GM19035 (cell line): ENCODE measurements around the gene WNT6.

ENCODE experiments used
- ATAC-seq: cut with Tn5 transposase; IDR thresholded peaks from one replicate; pipeline ENCODE4 v1.9.1; 2021; ENCODE audit not compliant: unreplicated experiment

Gene WNT6

DNA sequence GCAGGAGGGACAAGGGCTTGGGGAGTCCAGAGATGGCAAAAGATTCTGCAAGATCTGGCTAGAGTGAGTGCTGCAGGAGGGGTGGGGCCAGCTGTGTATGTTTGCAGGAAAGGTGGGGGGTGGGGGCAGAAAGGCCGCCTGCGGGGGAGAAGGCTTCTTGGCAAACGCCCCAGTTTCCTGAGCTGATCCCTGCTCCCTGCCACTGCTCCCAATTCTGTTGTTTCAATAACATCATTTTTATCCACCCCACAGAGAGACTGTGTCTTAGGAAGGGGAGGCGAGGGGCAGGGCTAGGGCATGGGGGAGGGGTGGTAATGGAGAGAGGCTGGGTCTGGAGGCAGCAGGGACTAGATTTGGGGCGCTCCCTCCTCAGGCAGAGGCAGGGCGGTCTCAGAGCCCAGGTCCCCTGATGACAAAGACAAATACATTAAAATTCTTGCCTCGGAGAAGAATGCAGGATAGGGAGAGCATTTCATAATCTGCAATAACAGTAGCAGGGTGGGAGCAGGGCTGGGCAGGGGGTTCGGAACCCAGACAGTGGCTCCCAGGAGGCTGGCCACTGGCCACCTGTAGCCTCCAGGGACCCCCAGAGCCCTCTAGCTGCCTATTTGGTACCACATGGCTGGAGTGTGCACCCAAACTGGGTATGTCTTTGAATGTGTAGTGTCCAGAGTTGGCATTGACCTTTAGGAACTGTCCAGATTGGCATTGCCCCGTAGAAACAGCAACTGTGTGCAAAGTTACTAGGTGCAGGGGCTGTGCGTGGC, 2.1 kb upstream of the WNT6 start:
- ATAC-seq, result no peak

DNA sequence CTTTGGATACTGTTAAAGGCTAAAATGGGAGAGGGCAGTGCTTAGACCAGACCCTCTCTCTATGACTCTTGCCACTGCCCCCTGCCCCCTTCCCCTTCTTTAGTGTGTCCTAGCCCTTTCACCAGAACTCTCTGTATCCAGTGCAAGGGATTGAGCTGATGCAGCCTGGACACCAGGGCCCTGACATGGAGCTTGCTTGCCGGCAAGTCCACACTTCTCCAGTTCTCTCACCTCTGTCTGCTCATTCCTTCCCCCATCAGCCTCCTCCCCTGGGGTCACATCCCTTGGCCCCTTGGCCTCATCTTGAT, 1.5 kb upstream of the WNT6 start:
- ATAC-seq, result no peak

DNA sequence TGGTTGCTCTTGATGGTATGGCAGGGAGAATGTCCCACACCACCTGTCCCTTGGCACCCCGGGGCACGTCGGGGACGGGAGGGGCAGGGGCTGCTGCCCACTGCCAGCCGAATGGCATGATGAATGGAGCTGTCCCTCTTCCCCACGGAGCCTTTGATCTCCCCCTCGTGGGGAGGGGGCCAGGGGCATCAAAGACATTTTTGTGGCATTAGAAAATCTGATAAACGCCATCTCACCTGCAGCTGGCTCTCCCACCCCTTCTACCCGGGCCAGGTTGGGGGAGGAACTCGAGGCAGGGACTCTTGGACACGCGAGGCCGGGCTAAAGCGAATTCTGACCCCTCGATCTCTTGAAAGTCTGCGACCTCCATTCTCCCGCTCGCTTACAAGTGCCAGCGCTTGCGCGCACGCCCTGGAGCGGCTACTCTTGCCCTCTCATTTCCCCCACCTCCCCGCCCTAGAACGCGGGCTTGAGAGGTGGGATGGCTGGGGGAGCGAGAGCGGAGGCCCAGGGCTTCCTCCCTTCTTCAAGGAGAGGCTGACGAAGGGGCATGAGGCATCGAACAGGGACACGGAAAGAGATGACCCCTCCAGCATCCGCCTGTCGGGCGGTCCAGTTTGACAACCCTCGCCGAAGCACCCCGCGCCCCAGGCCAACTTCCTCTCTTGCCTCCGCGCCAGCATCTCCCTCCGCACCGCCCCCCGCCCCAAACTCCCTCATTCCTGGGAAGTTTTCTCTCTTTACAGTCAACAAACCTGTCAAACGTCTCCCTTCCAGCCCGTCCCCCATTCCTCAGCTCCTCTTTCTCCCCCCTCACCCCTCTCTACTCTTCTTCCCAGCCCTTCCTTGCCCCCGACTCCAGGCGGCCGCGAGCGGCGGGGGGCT, 692 bp upstream of the WNT6 start:
- no peak for ATAC-seq

DNA sequence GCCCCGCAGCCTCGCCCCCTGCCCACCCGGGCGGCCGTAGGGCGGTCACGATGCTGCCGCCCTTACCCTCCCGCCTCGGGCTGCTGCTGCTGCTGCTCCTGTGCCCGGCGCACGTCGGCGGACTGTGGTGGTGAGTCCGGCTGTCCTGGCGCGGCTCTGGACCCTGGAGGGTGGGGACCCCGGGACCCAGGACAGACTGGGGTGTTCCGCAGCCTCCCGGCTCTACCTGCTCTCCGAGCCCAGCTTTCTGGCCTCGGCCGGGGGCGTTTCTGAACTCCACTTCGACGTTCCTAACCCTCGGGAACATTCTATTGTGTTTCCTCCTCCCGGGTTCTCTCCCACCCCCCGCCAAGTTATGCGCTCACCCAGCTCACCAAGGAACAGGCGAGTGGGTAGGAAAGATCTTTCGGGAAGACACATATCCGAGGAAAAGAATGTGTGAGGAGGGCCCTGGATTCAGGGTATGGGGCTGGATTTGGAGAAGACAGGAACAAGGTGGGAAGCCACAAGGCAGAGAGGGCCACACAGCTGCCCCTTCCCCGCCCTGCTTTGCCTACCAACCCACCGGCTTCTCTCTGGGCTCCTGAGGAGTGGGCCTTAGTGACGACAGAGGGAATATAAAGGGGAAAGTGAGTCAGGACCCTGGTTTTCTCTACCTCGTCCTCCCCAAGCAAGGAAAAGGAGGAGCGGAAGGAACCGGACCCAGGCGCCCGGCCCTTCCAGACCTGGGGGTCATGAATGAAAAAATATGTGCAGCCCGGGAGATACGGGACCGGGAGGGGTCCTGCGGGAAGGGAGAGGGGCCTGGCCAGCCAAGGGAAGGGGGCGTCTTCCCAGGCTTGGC, 605 bp downstream of the WNT6 start:
- ATAC-seq, result no peak

DNA sequence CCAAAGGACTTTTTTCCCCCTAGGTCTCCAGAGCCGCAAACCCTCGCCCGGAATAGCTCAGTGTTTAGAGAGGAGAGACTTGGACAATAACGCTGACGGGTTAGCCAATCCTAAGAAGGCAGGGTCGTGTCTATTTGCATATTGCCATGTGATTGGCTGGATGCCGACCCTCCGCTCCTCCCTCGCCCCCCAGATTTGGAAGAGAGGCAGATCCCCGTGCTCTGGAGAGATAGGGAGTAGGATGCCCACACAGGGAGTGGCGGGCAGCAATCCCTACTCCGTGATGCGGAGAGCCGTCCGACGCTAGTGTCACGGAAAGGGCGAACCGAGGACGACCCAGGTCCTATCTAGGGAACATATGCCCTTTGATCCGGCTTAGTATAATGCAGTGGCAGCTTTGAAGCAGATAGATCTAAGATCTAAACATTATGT, 1.4 kb downstream of the WNT6 start:
- ATAC-seq, result no peak

DNA sequence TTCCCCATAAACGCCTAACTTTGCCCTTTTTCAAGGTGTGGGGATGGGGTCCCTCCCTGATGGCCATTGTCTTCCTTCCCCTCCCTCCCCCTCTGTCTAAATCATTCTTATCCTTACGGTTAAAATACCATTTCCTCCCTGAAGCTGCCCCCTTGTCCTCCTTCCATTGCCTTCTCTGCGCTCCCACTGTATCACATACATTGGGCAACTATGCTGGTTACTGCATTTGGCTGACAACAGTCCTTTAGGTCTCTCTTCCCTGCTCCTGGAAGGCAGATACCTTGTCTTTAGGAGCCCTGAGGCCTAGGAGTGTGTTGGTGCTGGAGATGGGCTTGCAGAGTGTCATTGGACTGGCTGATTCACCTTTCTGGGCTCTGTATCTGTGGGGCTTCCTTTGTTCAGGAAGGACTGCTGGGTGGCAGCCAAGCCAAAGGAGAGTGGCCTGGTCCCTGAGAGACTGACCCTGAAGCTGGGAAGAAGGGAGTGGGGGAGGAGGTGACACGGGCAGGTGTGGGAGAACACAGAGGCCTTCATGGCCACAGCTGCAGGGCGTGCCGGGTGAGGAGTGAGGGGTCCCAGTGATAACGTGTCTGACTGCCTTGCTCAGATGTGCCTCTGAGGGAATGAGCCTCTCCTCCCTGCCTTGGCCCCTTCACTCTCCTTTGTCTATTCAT, 2.2 kb downstream of the WNT6 start:
- ATAC-seq, result no peak

DNA sequence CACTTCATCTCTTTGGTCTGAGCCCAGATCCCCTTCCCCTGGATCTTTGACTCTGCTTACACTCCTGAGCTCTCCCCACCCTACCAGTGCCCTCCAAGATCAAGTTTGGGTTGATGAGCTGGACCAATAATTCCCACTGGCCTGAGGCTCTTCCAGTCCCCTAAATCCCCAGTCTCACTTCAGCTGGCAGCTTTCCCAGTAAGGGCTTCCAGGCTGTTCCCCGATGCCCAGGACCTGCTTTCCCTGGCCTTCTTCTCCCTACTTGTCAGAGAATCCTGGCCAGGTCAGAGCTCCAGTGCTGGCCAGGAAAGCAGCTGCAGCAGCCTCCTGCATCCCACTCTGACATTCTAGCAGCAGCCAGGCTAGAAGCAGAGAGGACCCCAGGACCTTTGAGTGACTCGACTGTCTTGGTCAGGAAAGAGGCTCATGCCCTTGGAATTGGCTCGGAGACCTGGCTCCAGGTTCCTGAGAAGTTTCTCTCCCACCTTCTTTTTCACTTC, 3.5 kb downstream of the WNT6 start:
- no peak for ATAC-seq

DNA sequence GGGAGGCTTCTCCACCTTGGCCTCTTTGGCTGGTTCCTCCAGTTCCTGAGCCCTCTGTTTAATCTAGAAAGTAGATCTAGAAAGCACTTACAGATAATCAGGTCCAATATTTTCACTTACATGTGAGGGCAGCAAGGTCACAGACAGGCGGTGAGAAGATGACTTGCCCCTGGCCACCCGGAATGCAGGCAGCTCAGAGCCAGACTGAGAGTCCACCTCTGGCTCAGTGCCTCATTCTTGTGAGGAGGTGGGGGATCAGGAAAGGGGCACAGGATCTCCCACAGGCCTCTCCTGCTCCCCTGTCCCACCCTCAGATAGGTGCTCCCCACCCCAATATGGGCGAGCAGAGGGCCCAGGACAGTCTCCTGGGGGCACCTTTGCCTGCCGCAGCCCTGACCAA, 5.8 kb downstream of the WNT6 start:
- ATAC-seq, result no peak

DNA sequence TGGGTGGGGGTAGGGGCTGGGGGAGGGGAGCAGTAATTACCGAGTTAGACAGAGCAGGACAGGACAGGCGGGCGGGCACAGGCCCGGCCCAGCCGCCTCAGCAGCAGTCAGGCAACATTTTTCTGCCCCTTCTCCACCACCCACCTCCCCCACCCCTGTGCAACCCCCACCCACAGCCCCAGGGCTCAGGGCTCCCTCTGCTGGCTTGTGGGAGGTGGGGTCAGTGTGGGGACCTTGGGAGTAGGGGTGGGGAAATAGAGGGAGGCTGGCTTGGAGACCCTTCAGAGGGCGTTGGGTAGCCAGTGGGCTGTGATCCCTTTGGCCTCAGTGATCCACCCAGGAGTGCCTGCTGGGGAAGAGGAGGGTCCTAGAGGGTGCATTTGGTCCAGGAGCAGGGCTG, 6.4 kb downstream of the WNT6 start:
- ATAC-seq, result no peak

DNA sequence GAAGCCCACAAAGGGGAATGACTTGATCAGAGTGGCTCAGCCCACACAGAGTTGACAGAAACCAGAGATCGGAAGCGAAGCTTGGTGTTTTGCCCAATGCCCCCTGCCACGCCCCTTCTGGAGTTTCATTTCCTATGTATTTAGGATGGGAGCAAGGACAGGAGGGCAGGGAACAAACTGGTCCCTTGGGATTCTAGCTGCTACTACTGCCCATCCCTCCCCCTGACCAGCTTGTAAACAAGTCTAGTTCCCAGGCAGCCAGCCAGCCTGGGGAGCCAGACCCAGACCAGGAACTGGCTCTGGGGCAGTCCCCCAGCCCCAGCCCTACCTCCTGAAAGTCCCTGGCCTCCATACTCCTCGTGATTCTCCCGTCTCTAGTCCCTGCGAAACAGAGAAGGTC, 8.3 kb downstream of the WNT6 start:
- ATAC-seq, result no peak

DNA sequence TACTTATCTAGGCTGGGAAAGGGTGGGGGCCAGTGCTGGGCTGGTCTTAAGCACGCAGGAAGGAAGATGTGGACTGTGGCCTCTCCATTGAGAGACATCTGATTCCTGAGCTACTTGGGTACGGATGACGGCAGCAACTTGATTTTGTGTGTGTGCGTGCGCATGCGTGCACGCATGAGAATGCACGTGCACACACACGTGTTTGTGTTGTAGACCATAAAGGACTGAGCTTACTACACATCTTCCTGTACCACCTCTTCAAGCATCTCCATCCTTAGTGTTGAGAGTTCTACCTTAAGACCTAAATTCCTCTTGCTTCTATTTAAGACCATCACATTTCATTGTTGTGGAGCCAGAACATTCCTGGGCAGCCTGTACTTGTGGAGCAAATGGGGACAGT, 9.5 kb downstream of the WNT6 start:
- ATAC-seq, result no peak

DNA sequence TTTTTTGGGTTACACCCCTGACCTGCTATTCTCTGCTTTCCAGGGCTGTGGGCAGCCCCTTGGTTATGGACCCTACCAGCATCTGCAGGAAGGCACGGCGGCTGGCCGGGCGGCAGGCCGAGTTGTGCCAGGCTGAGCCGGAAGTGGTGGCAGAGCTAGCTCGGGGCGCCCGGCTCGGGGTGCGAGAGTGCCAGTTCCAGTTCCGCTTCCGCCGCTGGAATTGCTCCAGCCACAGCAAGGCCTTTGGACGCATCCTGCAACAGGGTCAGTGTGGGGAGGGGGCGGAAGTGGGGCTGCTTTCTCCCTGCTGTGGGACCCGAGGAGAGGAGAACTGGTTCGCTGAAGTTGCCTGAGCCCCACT, 11.4 kb downstream of the WNT6 start:
- ATAC-seq, result no peak

DNA sequence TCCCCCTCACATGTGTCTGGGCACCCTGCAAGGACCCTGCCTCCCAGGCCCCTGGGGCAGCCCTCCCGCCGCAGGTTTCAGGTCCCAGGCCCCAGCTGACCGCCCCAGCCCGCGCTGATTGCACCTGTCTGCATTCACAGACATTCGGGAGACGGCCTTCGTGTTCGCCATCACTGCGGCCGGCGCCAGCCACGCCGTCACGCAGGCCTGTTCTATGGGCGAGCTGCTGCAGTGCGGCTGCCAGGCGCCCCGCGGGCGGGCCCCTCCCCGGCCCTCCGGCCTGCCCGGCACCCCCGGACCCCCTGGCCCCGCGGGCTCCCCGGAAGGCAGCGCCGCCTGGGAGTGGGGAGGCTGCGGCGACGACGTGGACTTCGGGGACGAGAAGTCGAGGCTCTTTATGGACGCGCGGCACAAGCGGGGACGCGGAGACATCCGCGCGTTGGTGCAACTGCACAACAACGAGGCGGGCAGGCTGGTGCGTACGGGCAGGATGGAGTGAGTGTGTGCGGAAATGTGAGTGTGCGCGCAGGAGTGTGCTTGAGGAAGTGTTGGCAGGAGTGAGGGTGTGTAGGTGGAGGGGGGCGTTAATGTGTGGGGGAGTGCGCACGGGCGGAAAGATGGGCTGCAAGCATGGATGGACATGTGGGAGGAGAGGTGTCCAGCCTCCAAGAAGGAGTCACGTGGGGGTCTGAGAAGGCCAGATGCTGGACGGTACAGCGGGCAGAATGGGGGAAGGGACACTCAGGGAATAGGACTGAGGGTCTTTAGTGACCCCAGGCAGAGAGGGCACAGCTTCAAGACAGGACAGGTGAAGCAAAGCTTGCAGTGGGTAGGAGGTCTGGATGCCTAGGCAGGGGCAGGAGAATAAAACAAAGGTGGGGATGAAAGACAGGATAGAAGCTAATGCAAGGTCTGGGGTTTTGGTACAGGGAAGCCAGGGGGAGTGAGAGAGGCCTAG, 12.0 kb downstream of the WNT6 start:
- ATAC-seq, result no peak

DNA sequence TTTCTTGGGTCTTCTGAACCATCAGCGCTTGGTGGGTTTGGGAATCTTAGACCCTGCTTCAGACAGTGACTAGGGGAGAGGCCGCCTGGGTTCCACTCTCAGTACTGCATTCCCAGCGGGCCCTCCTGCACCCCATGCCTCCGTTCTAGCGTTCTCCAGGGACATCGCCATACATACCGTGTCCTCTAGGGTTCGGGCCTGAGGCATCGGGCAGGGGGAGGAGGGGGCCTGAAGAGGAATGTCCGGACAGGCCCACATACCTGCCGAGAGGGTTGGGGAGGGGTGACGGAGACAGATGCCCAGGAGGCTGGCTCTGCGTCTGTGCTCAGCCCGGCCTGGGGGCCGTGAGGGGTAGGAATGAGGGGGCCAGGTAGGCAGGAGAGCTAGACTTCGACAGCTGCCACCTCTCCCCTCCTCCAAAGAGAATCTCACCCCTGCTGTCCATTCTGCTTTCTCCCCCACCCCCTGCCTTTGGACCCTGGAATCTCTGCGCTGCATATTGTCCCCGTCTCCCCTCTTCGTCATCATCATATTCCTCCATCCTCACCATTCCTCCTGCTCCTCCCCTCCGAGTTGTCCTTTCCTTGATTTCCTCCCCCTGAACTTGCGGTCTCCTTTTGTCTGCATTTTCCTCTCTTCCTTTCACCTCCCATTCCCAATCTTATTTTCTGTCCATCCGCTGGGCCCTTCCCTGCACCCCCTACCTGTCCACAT, 13.2 kb downstream of the WNT6 start:
- no peak for ATAC-seq

DNA sequence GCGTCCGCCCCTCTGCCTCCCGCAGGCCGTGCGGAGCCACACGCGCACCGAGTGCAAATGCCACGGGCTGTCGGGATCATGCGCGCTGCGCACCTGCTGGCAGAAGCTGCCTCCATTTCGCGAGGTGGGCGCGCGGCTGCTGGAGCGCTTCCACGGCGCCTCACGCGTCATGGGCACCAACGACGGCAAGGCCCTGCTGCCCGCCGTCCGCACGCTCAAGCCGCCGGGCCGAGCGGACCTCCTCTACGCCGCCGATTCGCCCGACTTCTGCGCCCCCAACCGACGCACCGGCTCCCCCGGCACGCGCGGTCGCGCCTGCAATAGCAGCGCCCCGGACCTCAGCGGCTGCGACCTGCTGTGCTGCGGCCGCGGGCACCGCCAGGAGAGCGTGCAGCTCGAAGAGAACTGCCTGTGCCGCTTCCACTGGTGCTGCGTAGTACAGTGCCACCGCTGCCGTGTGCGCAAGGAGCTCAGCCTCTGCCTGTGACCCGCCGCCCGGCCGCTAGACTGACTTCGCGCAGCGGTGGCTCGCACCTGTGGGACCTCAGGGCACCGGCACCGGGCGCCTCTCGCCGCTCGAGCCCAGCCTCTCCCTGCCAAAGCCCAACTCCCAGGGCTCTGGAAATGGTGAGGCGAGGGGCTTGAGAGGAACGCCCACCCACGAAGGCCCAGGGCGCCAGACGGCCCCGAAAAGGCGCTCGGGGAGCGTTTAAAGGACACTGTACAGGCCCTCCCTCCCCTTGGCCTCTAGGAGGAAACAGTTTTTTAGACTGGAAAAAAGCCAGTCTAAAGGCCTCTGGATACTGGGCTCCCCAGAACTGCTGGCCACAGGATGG, 14.0 kb downstream of the WNT6 start:
- no peak for ATAC-seq

DNA sequence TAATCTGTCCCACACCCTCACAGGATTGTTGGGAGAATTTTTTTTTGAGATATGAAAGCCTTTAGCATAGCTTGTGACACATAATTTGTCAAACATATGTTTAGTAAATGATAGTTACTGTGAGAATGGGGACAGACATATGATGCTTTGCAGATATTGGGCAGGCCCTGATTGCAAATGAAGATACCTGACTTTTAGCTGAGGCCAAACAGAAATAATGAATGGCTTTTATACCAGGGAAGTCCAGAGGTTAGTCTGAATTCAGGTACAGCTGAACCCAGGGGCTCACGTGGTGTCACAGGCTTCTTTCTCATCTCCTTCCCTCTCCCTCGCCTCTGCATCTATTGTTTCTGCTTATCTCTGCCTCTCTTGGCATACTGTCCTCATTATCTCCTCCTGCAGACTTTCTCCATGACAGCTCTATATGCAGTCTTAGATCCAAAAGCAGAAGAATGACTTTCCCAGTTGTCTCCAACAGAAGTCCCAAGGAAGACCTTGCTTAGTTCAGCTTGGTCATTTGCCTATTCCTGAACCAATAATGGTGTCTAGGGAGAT, 16.2 kb downstream of the WNT6 start:
- ATAC-seq, result no peak

DNA sequence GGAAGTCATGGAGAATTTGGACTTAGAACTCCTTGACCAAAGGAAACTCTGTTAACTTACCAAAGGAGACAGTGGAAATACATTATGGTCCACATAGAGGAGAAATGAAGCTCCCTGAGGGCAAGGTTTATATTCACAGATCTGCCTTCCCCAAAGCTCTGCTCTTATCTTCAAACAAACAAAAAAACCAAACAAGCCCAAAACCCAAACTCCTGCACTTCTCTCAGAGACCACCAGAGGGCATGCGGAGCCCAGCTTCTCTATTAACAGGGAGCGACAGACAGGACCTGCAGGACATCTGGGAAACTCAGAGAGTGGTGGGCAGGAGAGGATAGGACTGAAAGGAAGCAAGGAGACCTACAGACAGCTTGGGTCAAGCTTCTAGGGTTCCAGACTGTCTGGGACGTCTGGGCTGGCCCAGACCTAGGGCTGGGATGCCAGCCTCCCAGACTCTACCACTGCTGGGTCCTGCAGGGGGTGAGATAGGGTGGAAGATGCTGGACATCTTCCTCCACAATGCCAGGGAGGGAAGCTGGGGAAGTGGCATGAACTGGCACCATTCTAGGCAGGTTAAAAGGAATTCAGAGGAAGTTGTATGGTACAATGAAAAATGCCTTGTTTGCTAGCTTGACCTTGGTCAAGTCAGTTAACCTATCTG, 17.1 kb downstream of the WNT6 start:
- no peak for ATAC-seq
